Osteocyte (in vitro differentiated cells): ENCODE measurements around the gene KIAA1217. TPM values are rescaled to one million over a fixed set of nuclear protein-coding genes. Genes with fewer than 3 reads are reported as not detected.

ENCODE experiments used
- DNase-seq: peaks from one replicate; pipeline ENCODE4 v3.0.0; 2021; ENCODE audit warnings: mixed read lengths; ENCODE audit not compliant: unreplicated experiment; ENCODE audit errors: extremely low spot score
- H3K27ac Mint-ChIP-seq: one replicate; pipeline ENCODE4 v1.8.0; 2021; ENCODE audit warnings: mild to moderate bottlenecking, mixed read lengths; ENCODE audit not compliant: unreplicated experiment
- H3K27me3 Mint-ChIP-seq: one replicate; pipeline ENCODE4 v1.8.0; 2021; ENCODE audit warnings: mixed read lengths; ENCODE audit not compliant: unreplicated experiment
- H3K36me3 Mint-ChIP-seq: one replicate; pipeline ENCODE4 v1.8.0; 2021; ENCODE audit warnings: mixed read lengths; ENCODE audit not compliant: unreplicated experiment
- H3K4me1 Mint-ChIP-seq: one replicate; pipeline ENCODE4 v1.8.0; 2021; ENCODE audit warnings: mixed read lengths; ENCODE audit not compliant: unreplicated experiment
- H3K4me3 Mint-ChIP-seq: one replicate; pipeline ENCODE4 v1.8.0; 2021; ENCODE audit warnings: mild to moderate bottlenecking, moderate library complexity, mixed read lengths; ENCODE audit not compliant: unreplicated experiment
- H3K9me3 Mint-ChIP-seq: one replicate; pipeline ENCODE4 v1.8.0; 2021; ENCODE audit warnings: mixed read lengths; ENCODE audit not compliant: unreplicated experiment
- CTCF ChIP-seq: fragments of 200-600 bp; sonication (generic); IDR thresholded peaks from 2 replicates; pipeline ENCODE4 v1.5.0; 2021; ENCODE audit warnings: antibody characterized with exemption, mild to moderate bottlenecking, moderate library complexity
- total RNA-seq: library from RNA; stranded (reverse); gene quantifications from 2 replicates; pipeline ENCODE4 v1.2.1, GENCODE V29; 2021

The KIAA1217 gene
- total RNA-seq, 1 donor from 2014 or later, result 2.8 TPM

GRCh38 chr10:24574578-24575155 is 365.7 kb downstream of the KIAA1217 start:
- no peak overlapping the region for H3K4me3 Mint-ChIP-seq
- no peak for TF ChIP-seq CTCF
- H3K27ac Mint-ChIP-seq, result no peak overlapping the region
- peaks cover 5% of the 10 kb centered on the region for H3K27me3 Mint-ChIP-seq
- H3K36me3 Mint-ChIP-seq, result no peaks in the 10 kb centered on the region
- H3K9me3 Mint-ChIP-seq, result no peaks in the 10 kb centered on the region
- peaks cover 9% of the 10 kb centered on the region for H3K4me1 Mint-ChIP-seq
- DNase-seq, result no peak

GRCh38 chr10:24575481-24576002 is 366.6 kb downstream of the KIAA1217 start:
- DNase-seq, result no peak
- Mint-ChIP-seq H3K9me3 (no peaks in the 10 kb centered on the region), H3K4me3 (no peak overlapping the region), H3K36me3 (peaks cover 7% of the 10 kb centered on the region), H3K27ac (no peak overlapping the region), H3K27me3 (peaks cover 5% of the 10 kb centered on the region), H3K4me1 (peaks cover 9% of the 10 kb centered on the region)
- no peak for TF ChIP-seq CTCF

GRCh38 chr10:24579448-24579847 is 370.5 kb downstream of the KIAA1217 start:
- no peak overlapping the region for H3K4me3 Mint-ChIP-seq
- no peak for DNase-seq
- H3K27ac Mint-ChIP-seq, result no peak overlapping the region
- H3K36me3 Mint-ChIP-seq, result peaks cover 34% of the 10 kb centered on the region
- H3K9me3 Mint-ChIP-seq, result no peaks in the 10 kb centered on the region
- no peak for TF ChIP-seq CTCF
- no peaks in the 10 kb centered on the region for H3K27me3 Mint-ChIP-seq
- H3K4me1 Mint-ChIP-seq, result peaks cover 9% of the 10 kb centered on the region

- no peak for DNase-seq
- Mint-ChIP-seq H3K36me3 (peaks cover 38% of the 10 kb centered on the region), H3K27ac (no peak overlapping the region), H3K4me3 (no peak overlapping the region), H3K9me3 (no peaks in the 10 kb centered on the region), H3K4me1 (peaks cover 9% of the 10 kb centered on the region), H3K27me3 (no peaks in the 10 kb centered on the region)
- TF ChIP-seq CTCF, result no peak
These were observed 371.0 kb downstream of the KIAA1217 start for GRCh38 chr10:24579906-24580305.

- TF ChIP-seq CTCF, result no peak
These were observed 380.3 kb downstream of the KIAA1217 start for GRCh38 chr10:24589265-24589664.

More at GRCh38 chr10:24589265-24589664, 380.3 kb downstream of the KIAA1217 start:
- no peak for DNase-seq
- Mint-ChIP-seq H3K27ac (no peak overlapping the region), H3K4me3 (no peak overlapping the region), H3K9me3 (no peaks in the 10 kb centered on the region), H3K36me3 (peaks cover 72% of the 10 kb centered on the region), H3K4me1 (no peaks in the 10 kb centered on the region), H3K27me3 (no peaks in the 10 kb centered on the region)
